ENCODE measurements around the gene ARHGAP19. TPM values are rescaled to one million over a fixed set of nuclear protein-coding genes. Genes with fewer than 3 reads are reported as not detected.
A peak's percentile ranks its signal among the peaks of the same experiment; 100 is the strongest.

ARHGAP19 gene
- total RNA-seq, 1 experiment from 2014 or later = 59.0 TPM

DNA sequence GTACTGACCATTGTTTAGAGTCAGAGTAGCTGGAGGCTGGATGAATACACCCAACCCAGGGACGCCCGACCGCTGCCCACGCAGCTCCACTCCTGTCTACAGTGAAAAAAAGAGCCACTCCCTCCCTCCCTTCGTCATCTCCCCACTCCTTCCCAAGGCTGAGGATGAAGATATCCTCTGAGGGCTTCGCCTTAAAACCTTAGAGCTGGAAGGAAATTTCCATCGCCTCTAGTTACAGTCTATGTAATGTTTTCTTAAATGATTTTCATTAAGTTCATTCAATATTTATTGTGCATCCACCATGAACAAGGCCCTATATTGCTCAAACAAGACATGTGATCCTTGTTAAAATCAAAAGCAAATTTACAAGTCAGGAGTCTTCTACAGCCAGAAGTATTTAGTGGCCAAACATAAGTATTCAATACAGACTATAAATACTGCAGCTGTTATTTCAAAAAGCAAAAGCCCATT, 95.4 kb downstream of the ARHGAP19 start:
- POLR2A ChIA-PET (ENCODE audit: low non-redundant PET) = no interaction called here
- Histone ChIP-seq H3K27ac (ENCODE audit: low read depth, low read length, poor library complexity, severe bottlenecking) (no peak overlapping the region), H3K4me1 (ENCODE audit: insufficient read depth, low read length, poor library complexity, severe bottlenecking) (peaks cover 10% of the 10 kb centered on the region), H3K9me3 (ENCODE audit: low read depth, low read length, poor library complexity, severe bottlenecking) (no peaks in the 10 kb centered on the region), H3K27me3 (replicated peaks; ENCODE audit: insufficient read depth, low read depth, low read length, poor library complexity) (peaks cover 3% of the 10 kb centered on the region), H3K36me3 (ENCODE audit: insufficient read depth, low read length, poor library complexity, severe bottlenecking) (no peaks in the 10 kb centered on the region), H3K4me3 (ENCODE audit: low read depth, low read length, poor library complexity, severe bottlenecking) (no peak overlapping the region)
- no TSS peak for BruUV-seq (replicated peaks)
- DNase-seq (ENCODE audit: low spot score) = no peak
- TF ChIP-seq, protein P1, sequence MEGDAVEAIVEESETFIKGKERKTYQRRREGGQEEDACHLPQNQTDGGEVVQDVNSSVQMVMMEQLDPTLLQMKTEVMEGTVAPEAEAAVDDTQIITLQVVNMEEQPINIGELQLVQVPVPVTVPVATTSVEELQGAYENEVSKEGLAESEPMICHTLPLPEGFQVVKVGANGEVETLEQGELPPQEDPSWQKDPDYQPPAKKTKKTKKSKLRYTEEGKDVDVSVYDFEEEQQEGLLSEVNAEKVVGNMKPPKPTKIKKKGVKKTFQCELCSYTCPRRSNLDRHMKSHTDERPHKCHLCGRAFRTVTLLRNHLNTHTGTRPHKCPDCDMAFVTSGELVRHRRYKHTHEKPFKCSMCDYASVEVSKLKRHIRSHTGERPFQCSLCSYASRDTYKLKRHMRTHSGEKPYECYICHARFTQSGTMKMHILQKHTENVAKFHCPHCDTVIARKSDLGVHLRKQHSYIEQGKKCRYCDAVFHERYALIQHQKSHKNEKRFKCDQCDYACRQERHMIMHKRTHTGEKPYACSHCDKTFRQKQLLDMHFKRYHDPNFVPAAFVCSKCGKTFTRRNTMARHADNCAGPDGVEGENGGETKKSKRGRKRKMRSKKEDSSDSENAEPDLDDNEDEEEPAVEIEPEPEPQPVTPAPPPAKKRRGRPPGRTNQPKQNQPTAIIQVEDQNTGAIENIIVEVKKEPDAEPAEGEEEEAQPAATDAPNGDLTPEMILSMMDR (conservative IDR thresholded peaks at IDR 0.05; ENCODE audit: low read depth, low read length) = no peak
- CTCF ChIA-PET = interaction anchor here (0.5 to 1.6 kb wide), 4 partner anchors 13 to 160 kb away, joined by 3 to 16 read pairs (median 4); no protein-coding TSS in a partner anchor
- intact Hi-C loops (cut with micrococcal nuclease; ENCODE audit: unreplicated experiment) = no loop called here

DNA sequence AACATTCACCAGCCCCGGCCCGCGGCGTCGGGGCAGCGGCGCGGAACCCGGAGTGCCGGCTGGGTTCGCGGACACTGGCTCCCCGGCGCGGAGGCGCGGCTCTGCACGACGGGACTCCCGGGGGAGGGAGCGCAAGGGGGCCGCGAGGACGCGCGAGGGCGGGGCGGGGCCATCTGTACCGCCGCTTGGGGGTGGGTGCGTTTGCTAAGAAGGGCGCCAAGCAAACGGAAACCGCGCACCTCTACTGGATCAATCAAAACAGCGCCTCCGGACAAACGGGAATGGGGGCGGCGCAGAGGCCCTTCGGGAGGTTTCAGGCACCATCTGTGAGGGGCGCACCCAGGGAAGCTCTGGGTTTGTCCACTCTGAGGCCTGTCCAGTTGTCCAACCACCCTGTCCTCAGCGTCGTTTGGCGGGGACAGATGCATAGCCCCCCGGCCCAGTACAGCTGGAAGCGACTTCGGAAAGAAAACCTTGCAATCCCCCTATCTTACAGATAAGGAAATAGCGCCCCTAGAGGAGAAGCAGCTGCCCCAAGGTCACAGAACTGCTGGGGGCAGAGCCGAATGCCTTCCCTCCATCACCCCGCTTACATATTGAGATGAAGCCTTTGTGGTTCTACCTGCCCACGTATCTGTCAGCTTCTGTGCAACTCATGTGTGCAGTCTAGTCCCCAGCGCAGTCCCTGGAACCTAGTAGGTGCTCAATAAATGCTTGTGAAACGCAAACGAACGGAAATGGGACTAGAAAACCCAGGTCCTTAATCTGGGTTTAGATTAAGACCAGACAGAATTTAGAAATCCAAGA, 96.0 kb downstream of the ARHGAP19 start:
- BruUV-seq (replicated peaks) = no TSS peak
- intact Hi-C loops (cut with micrococcal nuclease; ENCODE audit: unreplicated experiment) = no loop called here
- POLR2A ChIA-PET (ENCODE audit: low non-redundant PET) = no interaction called here

DNA sequence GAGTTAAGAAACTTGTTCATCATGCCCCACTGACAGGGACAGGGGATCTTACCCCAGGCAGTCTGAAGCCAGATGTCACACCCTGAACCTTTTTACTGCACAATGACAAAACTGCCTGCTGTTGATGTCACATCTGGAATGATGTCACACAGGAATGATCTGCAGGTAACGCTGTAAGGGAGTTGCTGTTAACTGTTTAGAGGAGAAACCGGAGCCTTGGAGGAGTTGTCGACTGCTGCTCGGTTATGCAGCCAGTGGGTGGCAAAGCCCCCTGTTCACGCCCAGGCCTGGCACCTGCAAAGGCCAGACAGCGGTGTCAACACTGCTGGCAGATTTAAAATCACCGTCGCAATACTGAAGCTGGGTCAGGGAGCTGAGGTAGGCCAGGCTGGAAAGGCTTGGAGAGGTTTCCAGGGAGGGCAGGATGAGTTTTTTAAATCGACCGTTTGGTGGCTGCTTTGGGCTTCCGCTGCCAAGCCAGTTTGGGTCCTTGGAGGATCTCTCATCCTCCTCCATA, 96.7 kb downstream of the ARHGAP19 start:
- peaks cover 3% of the 10 kb centered on the region for H3K27me3 ChIP-seq (replicated peaks; ENCODE audit: insufficient read depth, low read depth, low read length, poor library complexity)
- H3K9me3 ChIP-seq (ENCODE audit: low read depth, low read length, poor library complexity, severe bottlenecking) = no peaks in the 10 kb centered on the region
- intact Hi-C loops (cut with micrococcal nuclease; ENCODE audit: unreplicated experiment) = no loop called here
- ChIA-PET CTCF (interaction anchor here (0.6 to 1.6 kb wide), 5 partner anchors 10 to 555 kb away, joined by 3 to 16 read pairs (median 4); partner anchors contain the start of gene SLIT1), POLR2A (ENCODE audit: low non-redundant PET) (no interaction called here)
- H3K4me3 ChIP-seq (ENCODE audit: low read depth, low read length, poor library complexity, severe bottlenecking) = peak overlapping the region; percentile 51
- no peaks in the 10 kb centered on the region for H3K36me3 ChIP-seq (ENCODE audit: insufficient read depth, low read length, poor library complexity, severe bottlenecking)
- DNase-seq (ENCODE audit: low spot score) = no peak
- TF ChIP-seq, protein P1 (conservative IDR thresholded peaks at IDR 0.05; ENCODE audit: low read depth, low read length) = no peak
- H3K27ac ChIP-seq (ENCODE audit: low read depth, low read length, poor library complexity, severe bottlenecking) = no peak overlapping the region
- no TSS peak for BruUV-seq (replicated peaks)
- H3K4me1 ChIP-seq (ENCODE audit: insufficient read depth, low read length, poor library complexity, severe bottlenecking) = peaks cover 10% of the 10 kb centered on the region

More for the DNA sequence above, 96.0 kb downstream of the ARHGAP19 start:
- peak; percentile 78 for DNase-seq (ENCODE audit: low spot score)
- H3K27me3 ChIP-seq (replicated peaks; ENCODE audit: insufficient read depth, low read depth, low read length, poor library complexity) = peaks cover 3% of the 10 kb centered on the region
- H3K4me1 ChIP-seq (ENCODE audit: insufficient read depth, low read length, poor library complexity, severe bottlenecking) = peaks cover 10% of the 10 kb centered on the region
- TF ChIP-seq, protein P1 (conservative IDR thresholded peaks at IDR 0.05; ENCODE audit: low read depth, low read length) = peak; percentile 83
- no peak for TF ChIP-seq EZH2 (IDR thresholded peaks at IDR 0.05; ENCODE audit: borderline replicate concordance, low read depth, low read length, poor library complexity, severe bottlenecking)
- no peak overlapping the region for H3K27ac ChIP-seq (ENCODE audit: low read depth, low read length, poor library complexity, severe bottlenecking)
- no peaks in the 10 kb centered on the region for H3K9me3 ChIP-seq (ENCODE audit: low read depth, low read length, poor library complexity, severe bottlenecking)
- H3K4me3 ChIP-seq (ENCODE audit: low read depth, low read length, poor library complexity, severe bottlenecking) = peak overlapping the region; percentile 51
- CTCF ChIA-PET = interaction anchor here (0.6 to 1.6 kb wide), 6 partner anchors 11 to 556 kb away, joined by 3 to 16 read pairs (median 4); partner anchors contain the start of gene SLIT1
- H3K36me3 ChIP-seq (ENCODE audit: insufficient read depth, low read length, poor library complexity, severe bottlenecking) = no peaks in the 10 kb centered on the region

Measured in A673 (cell line).